ENCODE measurements around the gene ERCC1. TPM values are rescaled to one million over a fixed set of nuclear protein-coding genes. Genes with fewer than 3 reads are reported as not detected.
A peak's percentile ranks its signal among the peaks of the same experiment; 100 is the strongest.

ERCC1 gene
- total RNA-seq, 3 donors from 2014 or later, result 89.9 to 96.7 (median 91.2) TPM

DNA sequence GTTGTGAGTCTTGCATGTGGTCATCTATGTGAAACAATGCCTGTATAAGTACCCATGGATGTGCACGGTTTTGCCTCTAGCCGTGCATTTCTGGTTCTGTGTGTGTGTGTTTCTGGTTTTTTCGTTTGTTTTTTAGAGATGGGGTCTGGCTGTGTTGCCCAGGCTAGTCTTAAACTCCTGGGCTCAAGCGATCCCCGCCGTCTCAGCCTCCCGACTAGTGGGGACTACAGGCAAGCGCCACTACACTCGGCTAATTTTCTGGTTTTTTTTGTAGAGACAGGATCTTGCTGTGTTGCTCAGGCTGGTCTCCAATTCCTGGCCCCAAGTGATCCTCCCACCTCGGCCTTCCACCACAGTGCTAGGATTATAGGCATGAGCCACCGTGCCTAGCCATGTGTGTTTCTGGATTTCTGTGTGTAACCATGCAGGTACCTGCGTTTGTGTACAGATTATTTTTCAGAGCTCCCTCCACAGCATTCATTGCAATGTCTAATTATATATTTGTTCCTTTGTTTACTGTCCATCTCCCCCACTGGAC, 28.2 kb upstream of the ERCC1 start:
- Histone ChIP-seq H3K27me3 (no peaks in the 10 kb centered on the region), H3K4me1 (peaks cover 13 to 16% of the 10 kb centered on the region in 2 donors), H3K36me3 (no peaks in the 10 kb centered on the region), H3K27ac (peak overlapping the region; percentile 100), H3K4me3 (peak overlapping the region in 1 of 3 donors; percentile 87), H3K9me3 (no peaks in the 10 kb centered on the region)
- TF ChIP-seq POLR2AphosphoS5 (IDR thresholded peaks at IDR 0.05), result no peak
- no peak for TF ChIP-seq POLR2A (IDR thresholded peaks at IDR 0.05)
- TF ChIP-seq, protein P1, sequence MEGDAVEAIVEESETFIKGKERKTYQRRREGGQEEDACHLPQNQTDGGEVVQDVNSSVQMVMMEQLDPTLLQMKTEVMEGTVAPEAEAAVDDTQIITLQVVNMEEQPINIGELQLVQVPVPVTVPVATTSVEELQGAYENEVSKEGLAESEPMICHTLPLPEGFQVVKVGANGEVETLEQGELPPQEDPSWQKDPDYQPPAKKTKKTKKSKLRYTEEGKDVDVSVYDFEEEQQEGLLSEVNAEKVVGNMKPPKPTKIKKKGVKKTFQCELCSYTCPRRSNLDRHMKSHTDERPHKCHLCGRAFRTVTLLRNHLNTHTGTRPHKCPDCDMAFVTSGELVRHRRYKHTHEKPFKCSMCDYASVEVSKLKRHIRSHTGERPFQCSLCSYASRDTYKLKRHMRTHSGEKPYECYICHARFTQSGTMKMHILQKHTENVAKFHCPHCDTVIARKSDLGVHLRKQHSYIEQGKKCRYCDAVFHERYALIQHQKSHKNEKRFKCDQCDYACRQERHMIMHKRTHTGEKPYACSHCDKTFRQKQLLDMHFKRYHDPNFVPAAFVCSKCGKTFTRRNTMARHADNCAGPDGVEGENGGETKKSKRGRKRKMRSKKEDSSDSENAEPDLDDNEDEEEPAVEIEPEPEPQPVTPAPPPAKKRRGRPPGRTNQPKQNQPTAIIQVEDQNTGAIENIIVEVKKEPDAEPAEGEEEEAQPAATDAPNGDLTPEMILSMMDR (IDR thresholded peaks at IDR 0.05), result no peak
- no peak for DNase-seq (ENCODE audit: low spot score in 2 of 2)
- intact Hi-C loops (cut with DNase I; ENCODE audit: low total_unique reads), result no loop called here

DNA sequence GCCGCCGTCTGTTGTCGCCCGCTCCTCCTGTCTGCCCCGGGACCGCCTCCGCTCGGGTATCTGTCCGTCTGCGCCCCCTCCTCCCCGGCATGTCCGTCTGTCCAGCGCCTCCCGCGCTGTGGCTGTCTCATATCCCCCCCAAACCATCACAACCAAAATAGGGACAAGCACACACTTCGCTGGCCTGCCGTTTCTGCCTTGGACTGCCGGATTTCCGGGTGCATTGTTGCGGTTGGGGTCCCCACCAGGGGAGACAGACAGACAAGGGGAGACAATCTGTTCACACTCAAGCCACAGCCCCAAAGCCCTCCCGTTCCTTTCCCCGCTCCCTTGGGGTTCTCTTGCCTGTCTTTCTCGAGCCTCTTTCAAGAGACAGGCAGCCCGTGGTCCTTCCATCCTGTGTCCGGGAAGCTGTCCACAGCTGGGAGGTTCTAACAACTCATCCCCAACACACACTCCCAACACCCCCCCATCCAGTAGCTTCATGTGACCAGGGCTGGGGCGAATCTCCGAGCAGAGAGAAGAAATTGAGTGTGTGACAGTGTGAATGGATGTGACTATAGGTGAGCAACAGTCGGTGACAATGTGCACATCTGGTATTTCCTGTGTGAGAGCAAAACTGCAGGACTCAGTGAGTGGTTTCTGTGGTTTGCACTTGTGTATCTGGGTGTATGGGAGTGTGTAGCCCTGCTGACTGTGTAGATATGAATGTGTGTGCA, 27.6 kb upstream of the ERCC1 start:
- peak overlapping the region; percentile 100 for H3K27ac ChIP-seq
- intact Hi-C loops (cut with DNase I; ENCODE audit: low total_unique reads), result no loop called here
- peak; percentile 50 for TF ChIP-seq POLR2A (IDR thresholded peaks at IDR 0.05)
- no peak for TF ChIP-seq POLR2AphosphoS5 (IDR thresholded peaks at IDR 0.05)
- TF ChIP-seq, protein P1 (IDR thresholded peaks at IDR 0.05), result peak in 2 of 3 donors; percentile 17 to 23
- H3K4me3 ChIP-seq, result peak overlapping the region; percentile 57 to 87 (median 68)
- peak in 1 of 2 donors; percentile 71 for DNase-seq (ENCODE audit: low spot score in 2 of 2)
- H3K36me3 ChIP-seq, result no peaks in the 10 kb centered on the region
- no peaks in the 10 kb centered on the region for H3K27me3 ChIP-seq
- no peaks in the 10 kb centered on the region for H3K9me3 ChIP-seq
- peaks cover 13 to 15% of the 10 kb centered on the region in 2 donors for H3K4me1 ChIP-seq

DNA sequence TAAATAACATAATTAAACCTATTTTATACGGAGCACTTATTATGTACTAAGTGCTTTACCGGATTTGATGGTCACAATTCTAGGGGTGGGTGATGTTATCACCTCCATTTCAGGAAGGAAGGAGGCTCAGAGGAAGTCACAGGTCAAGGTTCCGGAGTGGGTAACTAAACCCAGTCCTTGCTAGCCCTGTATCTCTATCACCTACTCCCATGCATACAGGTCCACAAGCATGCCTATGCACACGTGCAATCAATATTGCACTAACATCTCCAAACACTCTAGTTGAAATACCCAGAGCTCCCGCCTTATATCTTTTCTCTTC, 26.3 kb upstream of the ERCC1 start:
- H3K4me1 ChIP-seq, result peaks cover 4 to 9% of the 10 kb centered on the region in 2 donors
- H3K4me3 ChIP-seq, result peak overlapping the region; percentile 57 to 87 (median 68)
- H3K27ac ChIP-seq, result peak overlapping the region; percentile 86 to 100
- DNase-seq (ENCODE audit: low spot score in 2 of 2), result no peak
- intact Hi-C loops (cut with DNase I; ENCODE audit: low total_unique reads), result no loop called here
- H3K27me3 ChIP-seq, result no peaks in the 10 kb centered on the region
- TF ChIP-seq, protein P1 (IDR thresholded peaks at IDR 0.05), result no peak
- TF ChIP-seq POLR2A (IDR thresholded peaks at IDR 0.05), result no peak
- no peak for TF ChIP-seq POLR2AphosphoS5 (IDR thresholded peaks at IDR 0.05)
- no peaks in the 10 kb centered on the region for H3K36me3 ChIP-seq
- H3K9me3 ChIP-seq, result no peaks in the 10 kb centered on the region

DNA sequence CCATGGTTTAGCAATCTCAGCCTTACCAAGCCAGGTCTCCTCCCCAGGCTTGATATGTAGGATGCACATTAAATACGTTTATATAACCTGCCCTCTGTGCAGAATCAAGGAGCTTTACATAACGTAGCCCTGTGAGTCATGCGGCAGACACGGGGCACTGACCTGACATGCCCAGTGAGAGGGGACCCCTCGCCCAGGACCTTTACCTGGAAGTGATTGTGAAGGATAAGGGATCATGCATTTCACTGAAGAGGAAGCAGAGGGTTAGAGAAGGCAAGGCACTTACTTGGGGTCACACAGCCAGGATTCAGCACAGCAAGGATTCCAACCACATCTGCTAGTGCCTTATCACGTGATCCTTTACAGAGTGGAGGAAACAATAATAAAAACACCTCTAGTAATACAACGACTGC, 25.2 kb upstream of the ERCC1 start:
- Histone ChIP-seq H3K9me3 (no peaks in the 10 kb centered on the region), H3K27me3 (no peaks in the 10 kb centered on the region), H3K4me1 (peaks cover 3 to 14% of the 10 kb centered on the region in 2 donors), H3K4me3 (no peak overlapping the region), H3K36me3 (no peaks in the 10 kb centered on the region), H3K27ac (peak overlapping the region; percentile 9 to 100)
- intact Hi-C loops (cut with DNase I; ENCODE audit: low total_unique reads), result no loop called here
- TF ChIP-seq POLR2AphosphoS5 (IDR thresholded peaks at IDR 0.05) (no peak), POLR2A (IDR thresholded peaks at IDR 0.05) (no peak)
- TF ChIP-seq, protein P1 (IDR thresholded peaks at IDR 0.05), result no peak
- DNase-seq (ENCODE audit: low spot score in 2 of 2), result no peak

DNA sequence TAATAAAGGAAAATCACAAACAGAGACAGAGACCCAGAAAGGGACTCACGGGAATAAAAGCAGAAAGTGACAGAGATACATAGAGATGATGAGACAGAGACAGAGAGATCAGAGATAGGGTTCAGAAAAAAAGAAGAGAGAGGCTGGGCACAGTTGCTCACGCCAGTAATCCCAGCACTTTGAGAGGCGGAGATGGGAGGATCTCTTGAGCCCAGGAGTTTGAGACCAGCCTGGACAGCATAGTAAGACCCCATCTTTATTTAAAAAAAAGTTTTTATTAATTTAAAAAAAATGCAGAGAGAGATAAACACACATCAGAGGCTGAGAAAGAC, 24.7 kb upstream of the ERCC1 start:
- Histone ChIP-seq H3K4me3 (no peak overlapping the region), H3K4me1 (peaks cover 3 to 14% of the 10 kb centered on the region in 2 donors), H3K36me3 (no peaks in the 10 kb centered on the region), H3K27ac (peak overlapping the region in 1 of 2 donors; percentile 100), H3K9me3 (no peaks in the 10 kb centered on the region), H3K27me3 (no peaks in the 10 kb centered on the region)
- no peak for DNase-seq (ENCODE audit: low spot score in 2 of 2)
- TF ChIP-seq POLR2A (IDR thresholded peaks at IDR 0.05), result no peak
- TF ChIP-seq, protein P1 (IDR thresholded peaks at IDR 0.05), result no peak
- TF ChIP-seq POLR2AphosphoS5 (IDR thresholded peaks at IDR 0.05), result no peak
- intact Hi-C loops (cut with DNase I; ENCODE audit: low total_unique reads), result no loop called here

Measured in breast epithelium (tissue), 4 donors.